Left hindlimb (tissue), 1 donor: ENCODE results near the gene MICALL2.
A peak's percentile ranks its signal among the peaks of the same experiment; 100 is the strongest.

Experiments
- DNase-seq: peaks from one replicate; pipeline ENCODE4 v3.0.0-alpha.2; 2018

Gene MICALL2

DNA sequence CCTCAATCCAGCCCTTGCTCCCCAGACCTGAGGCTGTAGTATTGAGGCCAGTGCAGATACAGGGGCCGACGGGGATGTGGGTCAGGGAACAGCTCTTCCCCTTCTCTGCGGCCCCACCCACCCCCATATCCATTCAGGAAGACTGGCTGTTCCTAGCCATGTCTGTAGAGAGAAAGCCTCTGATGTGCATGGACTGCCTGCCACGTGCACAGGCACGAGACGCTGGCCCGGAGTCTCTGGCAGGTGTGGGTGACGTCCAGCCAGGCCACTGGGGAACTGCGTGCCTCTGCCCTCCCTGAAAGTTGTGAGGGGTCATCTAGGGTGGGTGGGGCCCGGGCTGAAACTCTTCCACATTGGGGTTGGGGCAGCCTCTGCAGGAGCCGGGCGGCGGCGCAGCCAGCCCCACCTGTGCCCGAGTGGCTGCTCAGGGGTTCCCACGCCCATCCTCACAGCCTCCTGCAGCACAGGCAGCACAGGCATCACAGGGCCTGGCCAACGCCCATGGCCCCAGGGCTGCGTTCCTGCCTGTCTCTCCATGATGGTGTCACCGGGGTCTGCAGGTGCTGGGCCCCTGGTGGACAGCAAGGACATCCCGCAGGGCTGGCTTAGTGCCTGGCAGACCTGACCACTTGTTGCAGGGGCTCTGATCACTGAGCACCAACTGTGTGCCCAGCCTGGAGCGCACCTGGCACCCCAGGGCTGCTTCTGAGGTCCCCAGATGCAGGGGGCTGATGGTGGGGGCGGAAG is 27.5 kb downstream of the MICALL2 start:
- DNase-seq, result no peak

DNA sequence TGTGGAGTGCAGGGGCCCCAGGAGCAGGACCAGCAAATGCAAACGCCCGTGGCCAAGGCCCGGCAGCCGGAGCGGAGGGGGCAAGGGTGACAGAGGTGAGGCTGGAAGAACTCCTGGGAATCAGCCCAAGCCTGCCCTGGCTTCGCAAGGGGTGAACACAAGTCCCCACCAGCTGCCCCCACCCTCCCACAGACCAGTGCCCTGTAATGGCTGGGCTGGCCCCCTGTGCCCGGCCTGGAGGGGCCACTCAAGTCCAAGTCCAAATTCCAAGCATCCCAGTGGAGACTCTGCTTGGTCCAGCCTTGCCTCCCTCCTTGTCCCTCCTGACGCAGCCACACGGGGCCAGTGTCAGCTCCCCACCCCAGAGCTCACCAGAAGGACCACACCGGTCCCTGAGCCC is 28.0 kb downstream of the MICALL2 start:
- no peak for DNase-seq

GRCh38 chr7:1430056-1430845 is 29.0 kb downstream of the MICALL2 start:
- DNase-seq, result no peak

GRCh38 chr7:1428941-1429501 is 30.2 kb downstream of the MICALL2 start:
- DNase-seq, result no peak

- DNase-seq, result no peak
These were observed 32.1 kb downstream of the MICALL2 start for GRCh38 chr7:1427064-1427657.

- DNase-seq, result no peak
These were observed 32.8 kb downstream of the MICALL2 start for GRCh38 chr7:1426474-1426873.

DNA sequence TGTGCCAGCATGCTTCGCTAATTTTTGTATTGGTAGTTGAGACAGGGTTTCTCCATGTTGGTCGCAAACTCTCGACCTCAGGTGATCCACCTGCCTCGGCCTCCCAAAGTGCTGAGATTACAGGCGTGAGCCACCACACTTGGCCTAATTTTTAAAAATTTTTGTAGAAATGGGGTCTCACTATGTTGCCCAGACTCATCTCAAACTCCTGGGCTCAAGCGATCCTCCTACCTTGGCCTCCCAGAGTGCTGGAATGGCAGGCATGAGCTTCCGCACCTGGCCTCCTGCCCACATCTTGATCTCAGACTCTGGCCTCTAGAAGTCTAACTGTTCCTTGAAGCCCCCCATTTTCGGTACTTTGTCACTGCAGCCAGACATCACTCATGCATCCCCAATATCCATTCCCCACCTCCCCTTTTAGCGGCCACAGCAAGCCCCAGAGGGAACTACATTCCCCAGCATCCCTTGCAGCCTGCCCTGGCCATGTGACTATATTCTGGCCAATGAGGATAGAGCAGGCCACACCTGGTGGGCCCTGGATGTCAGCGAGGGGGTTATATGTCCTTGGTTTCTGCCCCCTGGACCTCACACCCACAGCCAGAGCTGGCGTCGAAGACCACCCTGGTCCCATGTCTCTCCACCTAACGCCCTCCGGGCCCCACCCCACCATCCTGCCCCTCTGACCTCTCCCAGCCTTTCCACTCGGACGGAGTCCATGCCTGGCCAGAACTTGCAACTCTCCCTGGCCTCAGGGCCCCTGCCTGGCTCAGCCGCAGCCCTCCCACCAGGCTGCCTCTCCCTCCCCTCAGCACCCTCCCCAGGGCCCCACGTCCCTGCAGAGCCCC is 33.8 kb downstream of the MICALL2 start:
- no peak for DNase-seq

- no peak for DNase-seq
These were observed 35.2 kb downstream of the MICALL2 start for GRCh38 chr7:1424041-1424440.

DNA sequence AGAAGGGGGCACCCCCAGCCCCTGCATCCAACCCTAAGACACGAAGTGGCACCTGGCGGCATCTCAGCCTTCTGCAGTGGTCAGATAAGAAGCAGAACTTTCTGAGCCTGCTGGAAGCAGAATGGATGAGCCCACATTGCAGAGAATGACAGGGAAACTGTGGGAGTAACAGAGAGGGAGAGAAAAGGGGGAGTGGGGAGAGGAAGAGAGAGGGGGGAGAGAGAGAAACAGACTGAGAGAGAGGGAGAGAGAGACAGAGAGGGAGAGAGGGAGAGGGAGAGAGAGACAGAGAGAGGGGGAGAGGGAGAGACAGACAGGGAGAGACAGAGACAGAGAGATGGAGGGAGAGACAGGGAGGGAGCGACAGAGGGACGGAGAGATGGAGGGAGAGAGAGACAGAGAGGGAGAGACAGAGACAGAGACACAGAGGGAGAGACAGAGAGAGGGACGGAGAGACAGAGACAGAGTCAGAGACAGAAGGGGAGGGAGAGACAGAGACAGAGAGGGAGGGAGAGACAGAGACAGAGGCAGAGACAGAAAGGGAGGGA is 35.9 kb downstream of the MICALL2 start:
- DNase-seq, result no peak

DNA sequence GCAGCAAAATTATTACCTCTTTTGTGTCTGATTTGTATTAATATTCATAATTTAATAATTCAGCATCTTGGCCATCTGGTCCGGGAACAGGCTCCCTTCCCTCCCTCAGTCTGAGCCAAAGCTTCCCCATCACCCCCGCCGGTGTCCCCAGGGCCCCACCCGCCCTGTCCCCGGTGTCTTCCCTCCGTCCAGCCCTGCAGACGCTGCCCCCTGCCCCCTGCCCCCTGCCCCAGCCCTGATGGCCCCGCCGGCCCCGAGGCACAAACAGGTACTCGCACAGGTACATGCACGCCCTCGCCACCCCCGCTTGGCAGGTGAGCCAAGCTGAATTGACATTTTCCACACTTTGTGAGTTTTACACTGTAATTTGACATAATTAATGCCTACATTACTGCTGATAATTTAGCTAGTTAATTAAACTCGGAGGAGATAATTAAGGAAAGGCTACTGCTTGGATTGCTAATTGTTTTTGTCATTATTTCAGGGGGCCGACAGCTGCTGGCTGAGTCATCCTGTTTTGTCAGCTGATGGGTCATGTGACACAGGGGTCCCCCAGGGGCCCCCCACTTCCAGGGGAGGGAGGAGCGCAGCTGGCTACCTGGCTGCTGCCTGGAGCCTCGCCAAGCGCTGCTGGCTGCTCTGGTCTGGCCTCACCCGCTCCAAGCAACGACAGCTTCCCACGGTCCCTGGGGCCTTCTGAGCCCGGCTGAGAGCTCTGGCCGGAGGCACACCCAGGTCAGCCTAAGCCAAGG is 36.6 kb downstream of the MICALL2 start:
- no peak for DNase-seq

DNA sequence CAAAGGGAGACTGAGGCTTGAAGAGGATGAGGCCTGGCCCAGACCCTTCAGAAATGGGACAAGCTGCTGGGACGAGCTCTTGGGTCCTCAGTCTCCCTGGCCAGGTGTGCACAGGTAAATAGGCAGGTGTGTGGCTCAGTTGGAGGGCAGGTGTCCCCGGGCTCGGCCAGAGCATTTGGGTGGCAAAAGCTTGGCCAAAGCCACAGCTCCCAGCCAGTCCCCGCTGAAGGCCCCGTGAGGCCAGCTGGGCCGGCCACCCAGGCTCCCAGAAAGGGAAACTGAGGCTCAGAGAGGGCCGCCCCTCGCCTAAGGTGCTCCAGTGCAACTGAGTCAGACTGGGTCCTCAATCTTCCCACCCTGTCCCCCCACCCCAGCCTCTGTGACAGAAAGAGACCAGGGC is 37.3 kb downstream of the MICALL2 start:
- no peak for DNase-seq

DNA sequence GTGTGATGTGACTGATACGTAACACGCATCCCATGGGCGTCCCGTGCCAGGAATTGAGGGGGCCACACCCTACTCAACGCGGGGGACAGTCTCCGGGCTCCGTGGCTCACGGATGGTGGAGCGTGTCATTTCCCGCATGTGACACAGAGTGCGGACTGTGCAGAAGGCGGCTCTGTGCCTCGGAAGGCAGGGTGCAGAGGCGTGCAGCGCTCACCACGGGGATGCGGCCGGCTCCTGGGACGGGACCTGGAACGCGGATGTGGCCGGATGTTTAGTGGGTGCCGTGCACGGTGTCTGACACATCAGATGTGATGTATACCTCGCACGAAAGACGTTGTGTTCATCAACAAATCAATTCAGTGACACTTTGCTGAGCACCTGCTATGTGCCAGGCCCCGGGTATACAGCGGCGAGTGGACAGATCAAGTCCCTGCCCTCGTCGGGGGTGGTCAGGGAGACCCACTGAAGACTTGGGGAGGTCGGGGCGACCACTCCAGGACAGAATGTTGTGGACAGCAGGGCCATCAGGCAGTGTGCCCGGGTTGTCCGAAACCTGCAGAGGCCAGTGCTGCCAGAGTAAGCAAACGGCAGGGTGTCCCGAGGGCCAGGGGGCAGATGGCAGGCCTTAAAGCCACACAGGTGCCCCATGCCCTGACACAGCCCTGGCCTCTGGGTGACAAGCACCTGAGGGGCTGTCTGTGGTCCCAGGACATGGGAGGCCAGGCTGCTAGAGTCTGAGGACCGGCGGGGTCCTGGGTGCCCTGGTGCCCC is 38.1 kb downstream of the MICALL2 start:
- DNase-seq, result no peak

DNA sequence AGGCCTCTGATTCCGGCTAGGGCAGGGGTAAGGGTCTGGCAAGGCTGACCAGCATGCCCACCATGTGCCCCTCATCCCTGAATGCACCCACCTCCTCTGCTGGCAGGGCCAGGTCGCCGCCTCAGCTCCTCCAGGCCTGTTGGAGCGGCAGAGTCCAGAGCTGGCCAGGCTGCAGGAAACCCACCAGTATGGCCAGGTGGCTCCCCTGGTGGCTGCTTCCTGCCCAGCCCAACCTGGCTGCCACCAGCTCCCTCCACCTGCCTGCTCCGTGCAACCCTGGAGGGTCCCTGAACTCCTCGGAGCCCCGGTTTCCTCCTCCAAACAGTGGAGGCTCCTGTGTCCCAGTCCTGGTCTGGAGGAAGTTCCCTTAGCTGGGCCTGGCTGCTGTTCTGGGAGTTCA is 39.6 kb downstream of the MICALL2 start:
- DNase-seq, result no peak

DNA sequence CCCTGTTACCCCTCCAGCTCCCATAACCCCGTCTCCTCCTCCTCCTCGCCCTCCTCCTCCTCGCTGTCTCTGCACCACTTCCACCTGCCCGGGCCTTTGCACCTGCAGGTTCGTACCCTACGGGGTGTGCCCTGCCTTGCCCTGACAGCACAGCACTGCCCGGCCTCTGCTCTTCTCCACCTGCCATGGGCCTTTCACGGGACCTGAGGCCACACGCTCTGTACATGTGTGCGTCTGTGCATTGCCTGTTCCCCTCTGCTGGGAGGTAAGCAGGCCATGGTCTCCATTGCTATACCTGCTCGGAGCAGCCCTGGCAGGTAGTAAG is 40.0 kb downstream of the MICALL2 start:
- no peak for DNase-seq

DNA sequence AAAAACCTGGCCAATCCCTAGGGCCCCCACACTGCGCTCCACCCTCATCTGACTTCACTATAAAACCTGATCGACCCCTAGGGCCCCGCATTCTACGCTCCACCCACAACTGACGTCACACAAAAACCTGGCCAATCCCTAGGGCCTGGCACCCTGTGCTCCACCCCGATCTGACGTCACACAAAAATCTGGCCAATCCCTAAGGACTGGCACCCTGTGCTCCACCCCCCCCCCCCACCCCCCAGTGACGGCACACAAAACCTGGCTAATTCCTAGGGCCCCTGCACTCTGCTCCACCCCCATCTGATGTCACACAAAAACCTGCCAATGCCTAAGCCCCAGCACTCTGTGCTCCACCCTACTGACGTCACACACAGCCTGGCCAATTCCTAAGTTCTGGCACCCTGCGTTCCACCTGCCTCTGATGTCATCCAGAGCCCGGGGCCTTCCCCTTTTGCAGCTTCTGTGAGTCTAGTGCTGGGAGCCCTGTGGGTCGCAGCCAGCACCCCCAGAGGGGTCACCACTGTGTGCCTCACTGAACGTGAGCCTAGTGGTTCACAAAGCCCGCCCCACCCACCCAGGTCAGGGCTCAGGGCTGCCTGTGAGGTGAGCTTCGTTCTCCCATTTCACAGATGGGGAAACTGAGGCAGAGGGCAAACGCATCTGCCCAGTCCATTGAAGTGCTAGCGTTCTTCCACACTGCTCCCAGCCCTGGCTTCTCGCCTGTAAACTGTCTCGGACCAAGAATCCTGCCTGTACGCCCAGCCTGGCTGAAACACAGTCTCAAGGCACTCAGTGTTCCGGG is 40.6 kb downstream of the MICALL2 start:
- no peak for DNase-seq

DNA sequence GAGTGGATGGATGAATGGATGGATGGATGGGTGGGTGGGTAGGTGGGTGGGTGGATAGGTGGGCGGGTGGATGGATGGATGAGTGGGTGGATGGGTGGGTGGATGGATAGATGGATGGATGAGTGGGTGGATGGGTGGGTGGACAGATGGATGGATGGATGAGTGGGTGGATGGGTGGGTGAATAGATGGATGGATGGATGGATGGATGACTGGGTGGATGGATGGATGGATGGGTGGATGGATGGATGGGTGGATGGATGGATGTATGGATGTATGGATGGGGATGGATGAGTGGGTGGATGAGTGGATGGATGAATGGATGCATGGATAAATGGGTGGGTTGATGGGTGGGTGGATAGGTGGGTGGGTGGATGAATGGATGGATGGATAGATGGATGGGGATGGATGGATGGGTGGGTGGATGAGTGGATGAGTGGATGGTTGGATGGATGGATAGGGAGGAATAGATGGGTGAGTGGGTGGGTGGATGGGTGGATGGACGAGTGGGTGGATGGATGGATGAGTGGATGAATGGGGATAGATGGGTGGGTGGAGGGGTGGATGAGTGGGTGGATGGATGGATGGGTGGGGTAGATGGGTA is 43.8 kb downstream of the MICALL2 start:
- no peak for DNase-seq

DNA sequence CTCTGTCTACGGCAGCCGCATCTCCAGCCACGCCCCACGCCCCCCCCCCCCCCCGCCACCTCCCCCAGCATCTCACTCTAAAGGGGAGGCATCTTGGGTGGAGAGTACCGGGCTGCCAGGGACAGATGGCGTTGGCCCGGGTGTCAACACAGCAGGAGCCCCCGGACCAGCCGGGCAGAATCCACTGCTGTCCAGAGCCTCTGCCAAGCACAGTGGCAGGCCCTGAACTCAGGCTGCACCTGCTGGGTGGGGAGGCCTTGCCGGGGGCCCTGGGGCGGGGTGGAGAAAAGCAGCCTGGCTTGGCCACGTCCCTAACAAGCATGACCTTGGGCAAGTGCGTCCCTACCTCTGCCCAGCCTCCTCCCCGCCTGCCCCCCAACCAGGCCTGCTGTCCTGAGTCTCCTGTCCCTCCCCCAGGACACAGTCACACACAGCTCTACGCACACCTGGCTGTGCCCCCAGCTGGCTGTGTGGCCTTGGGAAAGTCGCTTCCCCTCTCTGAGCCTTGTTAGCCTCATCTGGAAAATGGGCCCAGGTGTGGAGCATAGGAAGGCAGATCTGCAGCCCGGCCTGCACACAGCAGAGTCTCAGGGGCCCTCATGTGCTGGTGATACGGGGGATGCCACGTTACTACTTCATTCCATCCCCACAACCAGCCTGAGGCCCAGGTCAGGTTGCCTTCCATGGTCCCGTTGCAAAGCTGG is 45.2 kb downstream of the MICALL2 start:
- no peak for DNase-seq

GRCh38 chr7:1412322-1413261 is 46.7 kb downstream of the MICALL2 start:
- DNase-seq, result peak; percentile 80
